ENCODE measurements around the gene ARHGEF9.
"Not testable (repeated sequence)": the region's sequence is repeated elsewhere in the genome, so short reads cannot be mapped to it uniquely, and the experiment has no call there.

Gene ARHGEF9

DNA sequence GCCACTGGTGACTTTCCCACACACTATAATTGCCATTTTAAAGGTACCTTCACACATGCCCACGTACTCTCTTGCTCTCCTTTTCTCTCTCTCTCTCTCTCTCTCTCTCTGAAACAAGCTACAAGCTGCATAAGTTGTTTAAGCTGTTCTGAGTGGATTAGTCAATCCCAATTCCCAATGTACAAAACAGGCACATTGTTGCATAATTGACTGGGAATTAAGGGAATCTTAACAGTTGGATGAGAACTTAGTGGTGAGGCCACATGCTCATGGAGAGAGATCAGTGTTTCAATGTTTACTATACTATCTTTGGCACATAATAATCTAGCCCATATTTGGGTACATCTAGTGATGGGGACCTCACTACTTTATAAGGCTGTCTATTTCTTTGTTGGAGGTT is 123.3 kb downstream of the ARHGEF9 start:
- H3K4me3 ChIP-seq (ENCODE audit: low read depth, low read length), result no peak overlapping the region
- H3K4me1 ChIP-seq (ENCODE audit: control insufficient read depth, insufficient read depth, low read length), result peaks cover 10% of the 10 kb centered on the region; the same call in 1 of the 2 replicates
- H3K27me3 ChIP-seq (ENCODE audit: control insufficient read depth, insufficient read depth, low read length), result no peaks in the 10 kb centered on the region
- H3K9me3 ChIP-seq (ENCODE audit: control insufficient read depth, insufficient read depth, low read depth, low read length), result peaks cover 16% of the 10 kb centered on the region; the same call in 1 of the 2 replicates
- no peak overlapping the region for H3K27ac ChIP-seq (ENCODE audit: low read depth, low read length)
- H3K36me3 ChIP-seq (ENCODE audit: control insufficient read depth, insufficient read depth, low read length), result peaks cover 12% of the 10 kb centered on the region
- no peak overlapping the region for H3K9ac ChIP-seq (ENCODE audit: low read length)

DNA sequence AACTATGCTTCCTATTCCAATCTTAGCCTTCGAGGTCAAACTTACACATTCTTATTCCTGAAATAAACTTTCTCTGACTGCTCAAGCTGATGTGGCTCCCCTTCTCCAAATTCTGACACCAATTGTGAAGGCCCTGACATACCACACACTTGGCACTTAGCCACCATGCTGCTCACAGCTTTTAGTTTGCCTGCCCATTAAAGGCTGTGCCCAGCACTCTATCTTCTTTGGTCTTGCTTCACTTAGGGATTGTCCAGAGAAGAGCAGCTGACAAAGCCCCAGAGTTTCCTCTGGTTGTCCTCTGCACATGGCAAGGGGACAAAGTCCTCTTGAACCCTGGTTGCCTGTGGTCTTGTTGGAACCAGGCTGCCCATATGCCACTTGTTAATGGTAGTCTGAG is 126.1 kb downstream of the ARHGEF9 start:
- no peak overlapping the region for H3K27ac ChIP-seq (ENCODE audit: low read depth, low read length)
- peaks cover 10% of the 10 kb centered on the region; the same call in 1 of the 2 replicates for H3K4me1 ChIP-seq (ENCODE audit: control insufficient read depth, insufficient read depth, low read length)
- peaks cover 14% of the 10 kb centered on the region; the same call in 1 of the 2 replicates for H3K9me3 ChIP-seq (ENCODE audit: control insufficient read depth, insufficient read depth, low read depth, low read length)
- peaks cover 11% of the 10 kb centered on the region for H3K36me3 ChIP-seq (ENCODE audit: control insufficient read depth, insufficient read depth, low read length)
- no peak overlapping the region for H3K4me3 ChIP-seq (ENCODE audit: low read depth, low read length)
- no peaks in the 10 kb centered on the region for H3K27me3 ChIP-seq (ENCODE audit: control insufficient read depth, insufficient read depth, low read length)
- no peak overlapping the region for H3K9ac ChIP-seq (ENCODE audit: low read length)

DNA sequence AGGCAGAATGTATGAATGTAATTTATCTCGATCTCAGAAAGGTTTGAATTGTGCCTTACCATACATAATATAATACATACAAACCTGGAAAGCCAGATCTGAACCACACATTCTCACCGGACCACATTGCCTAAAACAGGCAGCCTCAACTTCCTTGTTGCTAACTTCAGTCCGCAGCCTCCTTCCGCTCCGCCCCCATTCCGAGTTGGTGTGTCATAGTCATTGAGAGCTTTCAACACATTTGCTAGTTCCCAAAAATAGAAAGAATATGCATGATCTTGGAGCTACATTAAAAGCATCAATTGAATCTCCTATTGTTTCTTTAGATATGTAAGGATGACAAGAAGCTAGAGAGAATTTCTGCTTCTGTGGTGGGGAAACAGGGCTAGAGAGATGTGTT is 127.2 kb downstream of the ARHGEF9 start:
- H3K36me3 ChIP-seq (ENCODE audit: control insufficient read depth, insufficient read depth, low read length), result peaks cover 11% of the 10 kb centered on the region
- H3K4me1 ChIP-seq (ENCODE audit: control insufficient read depth, insufficient read depth, low read length), result peaks cover 10% of the 10 kb centered on the region; the same call in 1 of the 2 replicates
- peaks cover 14% of the 10 kb centered on the region; the same call in 1 of the 2 replicates for H3K9me3 ChIP-seq (ENCODE audit: control insufficient read depth, insufficient read depth, low read depth, low read length)
- H3K4me3 ChIP-seq (ENCODE audit: low read depth, low read length), result no peak overlapping the region
- H3K9ac ChIP-seq (ENCODE audit: low read length), result no peak overlapping the region
- no peak overlapping the region for H3K27ac ChIP-seq (ENCODE audit: low read depth, low read length)
- H3K27me3 ChIP-seq (ENCODE audit: control insufficient read depth, insufficient read depth, low read length), result no peaks in the 10 kb centered on the region

DNA sequence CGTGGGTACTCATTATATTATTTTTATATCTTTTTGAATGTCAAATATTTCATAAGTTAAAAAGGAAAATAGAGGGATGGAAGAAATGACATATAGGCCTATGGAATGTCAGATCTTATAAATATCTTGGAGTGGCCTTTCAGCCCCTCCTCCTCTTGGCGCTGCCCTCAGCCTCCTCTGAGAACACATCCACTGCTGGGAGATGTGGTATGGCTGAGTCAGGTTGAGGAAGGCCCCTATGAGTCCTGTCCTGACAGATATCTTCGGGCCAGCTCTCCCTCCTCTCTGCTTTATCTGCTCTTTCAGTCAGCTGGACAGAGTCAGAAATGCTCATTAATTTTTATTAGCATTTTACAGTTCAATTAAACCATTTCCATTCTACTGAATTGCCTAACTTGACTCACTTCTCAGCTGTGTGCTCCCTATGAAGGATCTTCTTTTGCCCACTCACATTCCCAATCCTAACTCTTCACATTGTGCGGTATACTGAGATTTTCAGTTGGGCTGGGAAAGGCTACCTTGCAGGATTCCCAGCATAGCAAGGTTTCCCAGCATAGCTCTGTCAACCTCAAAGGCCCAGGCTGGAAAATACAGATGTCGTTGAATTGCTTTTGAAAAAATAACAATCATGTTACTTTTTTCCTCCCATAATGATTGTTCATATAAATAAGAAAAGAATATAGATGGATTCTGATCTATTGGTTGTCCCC is 128.0 kb downstream of the ARHGEF9 start:
- Histone ChIP-seq H3K27me3 (ENCODE audit: control insufficient read depth, insufficient read depth, low read length) (no peaks in the 10 kb centered on the region), H3K9me3 (ENCODE audit: control insufficient read depth, insufficient read depth, low read depth, low read length) (peaks cover 14% of the 10 kb centered on the region; the same call in 1 of the 2 replicates), H3K4me3 (ENCODE audit: low read depth, low read length) (no peak overlapping the region), H3K36me3 (ENCODE audit: control insufficient read depth, insufficient read depth, low read length) (peaks cover 15% of the 10 kb centered on the region), H3K27ac (ENCODE audit: low read depth, low read length) (no peak overlapping the region; the same call in 1 of the 2 replicates), H3K9ac (ENCODE audit: low read length) (no peak overlapping the region), H3K4me1 (ENCODE audit: control insufficient read depth, insufficient read depth, low read length) (peaks cover 10% of the 10 kb centered on the region; the same call in 1 of the 2 replicates)

DNA sequence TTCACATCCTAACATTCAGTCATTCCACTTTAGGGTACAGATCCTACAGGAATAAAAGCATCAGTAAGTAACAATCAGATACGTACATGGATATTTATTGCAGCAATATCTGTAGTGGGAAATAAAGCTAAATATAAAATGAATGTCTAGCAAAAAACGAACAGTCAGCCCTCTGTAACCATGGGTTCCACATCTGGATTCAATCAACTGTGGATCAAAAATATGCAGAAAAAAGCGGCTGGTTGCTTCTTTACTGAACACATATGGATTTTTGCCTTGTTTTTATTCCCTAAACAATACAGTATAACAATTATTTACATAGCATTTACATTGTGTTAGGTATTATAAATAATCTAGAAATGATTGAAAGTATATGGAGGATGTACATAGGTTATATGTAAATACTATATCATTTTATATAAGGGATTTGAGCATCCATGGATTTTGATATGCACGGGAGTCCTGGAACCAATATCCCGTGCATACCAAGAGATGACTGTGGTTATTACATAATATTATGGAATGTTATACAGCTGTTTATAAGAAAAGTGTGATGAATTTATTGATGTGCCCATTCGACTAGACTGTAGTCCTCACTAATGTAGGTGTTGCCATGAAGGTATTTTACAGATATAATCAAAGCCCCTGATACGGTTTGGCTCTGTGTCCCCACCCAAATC is 132.8 kb downstream of the ARHGEF9 start:
- Histone ChIP-seq H3K4me3 (ENCODE audit: low read depth, low read length) (no peak overlapping the region), H3K9me3 (ENCODE audit: control insufficient read depth, insufficient read depth, low read depth, low read length) (peaks cover 4% of the 10 kb centered on the region; the same call in 1 of the 2 replicates), H3K4me1 (ENCODE audit: control insufficient read depth, insufficient read depth, low read length) (no peaks in the 10 kb centered on the region; the same call in 1 of the 2 replicates), H3K27me3 (ENCODE audit: control insufficient read depth, insufficient read depth, low read length) (no peaks in the 10 kb centered on the region), H3K27ac (ENCODE audit: low read depth, low read length) (no peak overlapping the region), H3K36me3 (ENCODE audit: control insufficient read depth, insufficient read depth, low read length) (peaks cover 17% of the 10 kb centered on the region), H3K9ac (ENCODE audit: low read length) (no peak overlapping the region)

DNA sequence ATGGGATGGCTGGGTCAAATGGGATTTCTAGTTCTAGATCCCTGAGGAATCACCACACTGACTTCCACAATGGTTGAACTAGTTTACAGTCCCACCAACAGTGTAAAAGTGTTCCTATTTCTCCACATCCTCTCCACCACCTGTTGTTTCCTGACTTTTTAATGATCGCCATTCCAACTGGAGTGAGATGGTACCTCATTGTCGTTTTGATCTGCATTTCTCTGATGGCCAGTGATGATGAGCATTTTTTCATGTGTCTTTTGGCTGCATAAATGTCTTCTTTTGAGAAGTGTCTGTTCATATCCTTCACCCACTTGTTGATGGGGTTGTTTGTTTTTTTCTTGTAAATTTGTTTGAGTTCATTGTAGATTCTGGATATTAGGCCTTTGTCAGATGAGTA is 139.3 kb downstream of the ARHGEF9 start:
- H3K9ac ChIP-seq (ENCODE audit: low read length); H3K27ac ChIP-seq (ENCODE audit: low read depth, low read length); H3K4me1 ChIP-seq (ENCODE audit: control insufficient read depth, insufficient read depth, low read length); H3K9me3 ChIP-seq (ENCODE audit: control insufficient read depth, insufficient read depth, low read depth, low read length); H3K27me3 ChIP-seq (ENCODE audit: control insufficient read depth, insufficient read depth, low read length); H3K4me3 ChIP-seq (ENCODE audit: low read depth, low read length): not testable (repeated sequence)
- peaks cover 10% of the 10 kb centered on the region for H3K36me3 ChIP-seq (ENCODE audit: control insufficient read depth, insufficient read depth, low read length)

DNA sequence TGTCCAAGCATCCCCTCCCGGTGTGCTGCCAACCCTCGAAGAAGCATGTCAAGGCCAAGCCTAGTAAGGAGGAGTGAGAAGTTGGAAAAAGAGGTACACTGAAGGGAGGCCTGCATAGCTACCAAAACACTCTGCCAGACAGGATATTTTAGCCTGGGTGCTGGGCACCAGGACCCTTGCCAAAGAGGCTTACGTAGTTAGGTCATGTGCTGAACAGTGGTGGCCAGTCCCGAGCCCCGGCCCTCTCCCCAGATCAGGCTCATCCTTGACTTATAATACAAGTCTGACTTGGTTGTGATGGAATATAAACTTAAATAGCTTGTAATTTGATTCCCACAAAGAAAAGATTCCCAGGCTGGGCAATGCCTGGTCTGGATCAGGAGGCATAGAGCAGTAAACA is 149.3 kb downstream of the ARHGEF9 start:
- peaks cover 30% of the 10 kb centered on the region for H3K9me3 ChIP-seq (ENCODE audit: control insufficient read depth, insufficient read depth, low read depth, low read length)
- H3K36me3 ChIP-seq (ENCODE audit: control insufficient read depth, insufficient read depth, low read length), result peaks cover 20% of the 10 kb centered on the region
- H3K9ac ChIP-seq (ENCODE audit: low read length), result no peak overlapping the region
- no peak overlapping the region for H3K27ac ChIP-seq (ENCODE audit: low read depth, low read length)
- no peaks in the 10 kb centered on the region for H3K27me3 ChIP-seq (ENCODE audit: control insufficient read depth, insufficient read depth, low read length)
- no peak overlapping the region for H3K4me3 ChIP-seq (ENCODE audit: low read depth, low read length)
- H3K4me1 ChIP-seq (ENCODE audit: control insufficient read depth, insufficient read depth, low read length), result no peaks in the 10 kb centered on the region

DNA sequence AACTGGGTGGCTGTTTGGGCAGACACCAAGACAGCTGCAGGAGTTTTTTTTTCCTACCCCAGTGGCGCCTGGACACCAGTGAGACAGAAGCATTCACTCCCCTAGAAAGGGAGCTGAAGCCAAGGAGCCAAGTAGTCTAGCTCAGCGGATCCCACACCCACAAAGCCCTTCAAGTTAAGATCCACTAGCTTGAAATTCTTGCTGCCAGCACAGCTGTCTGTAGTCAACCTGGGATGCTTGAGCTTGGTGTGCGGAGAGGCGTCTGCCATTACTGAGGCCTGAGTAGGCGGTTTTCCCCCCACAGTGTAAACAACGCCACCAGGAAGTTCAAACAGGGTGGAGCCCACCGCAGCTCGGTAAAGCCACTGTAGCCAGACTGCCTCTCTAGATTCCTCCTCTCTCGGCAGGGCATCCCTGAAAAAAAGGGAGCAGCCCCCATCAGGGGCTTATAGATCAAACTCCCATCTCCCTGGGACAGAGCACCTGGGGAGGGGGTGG is 171.4 kb downstream of the ARHGEF9 start:
- H3K4me3 ChIP-seq (ENCODE audit: low read depth, low read length), result no peak overlapping the region
- H3K9ac ChIP-seq (ENCODE audit: low read length), result no peak overlapping the region
- peaks cover 15% of the 10 kb centered on the region; the same call in 1 of the 2 replicates for H3K9me3 ChIP-seq (ENCODE audit: control insufficient read depth, insufficient read depth, low read depth, low read length)
- H3K36me3 ChIP-seq (ENCODE audit: control insufficient read depth, insufficient read depth, low read length), result no peaks in the 10 kb centered on the region
- no peak overlapping the region for H3K27ac ChIP-seq (ENCODE audit: low read depth, low read length)
- H3K4me1 ChIP-seq (ENCODE audit: control insufficient read depth, insufficient read depth, low read length), result no peaks in the 10 kb centered on the region
- H3K27me3 ChIP-seq (ENCODE audit: control insufficient read depth, insufficient read depth, low read length), result no peaks in the 10 kb centered on the region

DNA sequence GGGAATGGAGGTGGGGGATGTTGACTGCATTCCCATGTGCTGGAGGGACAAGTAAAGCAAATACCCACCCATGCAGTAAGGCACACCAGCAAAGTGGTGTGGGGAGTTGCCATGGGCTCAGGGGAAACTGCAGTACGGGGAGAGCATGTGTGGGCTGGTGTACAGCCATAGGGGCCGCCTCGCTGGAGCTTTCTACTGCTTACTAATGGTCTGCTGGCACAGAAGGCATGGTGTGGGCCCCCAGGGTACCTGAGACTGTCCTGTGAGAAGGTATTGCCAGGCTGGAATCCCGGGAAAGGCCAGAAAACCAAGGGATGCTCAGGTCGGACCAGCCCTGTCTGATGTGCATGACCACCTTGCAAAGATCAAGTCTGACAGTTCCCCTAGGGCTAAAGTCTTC is 199.1 kb downstream of the ARHGEF9 start:
- Histone ChIP-seq H3K27ac (ENCODE audit: low read depth, low read length) (no peak overlapping the region), H3K9me3 (ENCODE audit: control insufficient read depth, insufficient read depth, low read depth, low read length) (peaks cover 31% of the 10 kb centered on the region), H3K27me3 (ENCODE audit: control insufficient read depth, insufficient read depth, low read length) (no peaks in the 10 kb centered on the region), H3K4me1 (ENCODE audit: control insufficient read depth, insufficient read depth, low read length) (no peaks in the 10 kb centered on the region), H3K9ac (ENCODE audit: low read length) (no peak overlapping the region), H3K4me3 (ENCODE audit: low read depth, low read length) (no peak overlapping the region), H3K36me3 (ENCODE audit: control insufficient read depth, insufficient read depth, low read length) (no peaks in the 10 kb centered on the region)
